ENCODE data around the gene TMEM14A.
A peak's percentile ranks its signal among the peaks of the same experiment; 100 is the strongest.
"Not testable (repeated sequence)": the region's sequence is repeated elsewhere in the genome, so short reads cannot be mapped to it uniquely, and the experiment has no call there.

The TMEM14A gene

GRCh38 chr6:52661551-52661950, 9.4 kb upstream of the TMEM14A start:
- no peak for DNase-seq

GRCh38 chr6:52662031-52662430, 8.9 kb upstream of the TMEM14A start:
- DNase-seq, result no peak

GRCh38 chr6:52663120-52663935, 7.6 kb upstream of the TMEM14A start:
- peak; percentile 92 for DNase-seq

GRCh38 chr6:52663936-52664185, 7.1 kb upstream of the TMEM14A start:
- no peak for DNase-seq

- DNase-seq, result peak; percentile 97
These were observed 6.5 kb upstream of the TMEM14A start for GRCh38 chr6:52664186-52664990.

DNA sequence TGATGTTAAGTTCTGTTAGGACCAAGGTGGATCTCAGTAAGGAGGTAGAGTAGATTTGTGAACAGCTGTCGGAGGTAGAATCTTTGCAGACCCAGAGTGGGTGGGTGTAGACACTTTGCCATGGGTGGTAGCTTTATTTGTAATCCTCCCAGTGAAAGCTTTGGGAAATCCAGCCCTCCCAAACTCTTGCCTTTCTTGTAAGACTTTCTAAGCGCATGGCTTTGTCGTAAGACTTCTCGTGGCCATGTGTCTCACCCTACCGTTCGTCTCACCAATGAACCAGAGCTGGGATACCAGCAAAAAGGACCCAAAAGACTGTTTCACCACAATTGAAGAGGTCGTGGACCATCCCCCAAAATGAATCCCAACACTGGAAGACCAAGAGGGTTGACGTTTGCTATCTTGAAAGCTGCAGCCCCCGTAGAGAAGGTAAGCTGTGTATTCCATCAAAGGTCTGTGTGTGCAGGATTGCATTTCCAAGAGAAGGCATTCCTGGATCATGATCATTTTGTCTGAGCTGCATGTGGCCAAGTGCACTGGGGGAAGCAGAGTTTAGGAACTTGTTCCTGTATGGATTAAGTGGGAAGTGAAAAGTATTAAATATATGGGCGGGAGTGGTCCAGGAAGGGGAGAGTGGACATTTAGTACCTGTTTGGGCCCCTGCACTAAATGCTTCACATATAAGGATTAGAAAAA, 5.8 kb upstream of the TMEM14A start:
- no peak for DNase-seq

DNA sequence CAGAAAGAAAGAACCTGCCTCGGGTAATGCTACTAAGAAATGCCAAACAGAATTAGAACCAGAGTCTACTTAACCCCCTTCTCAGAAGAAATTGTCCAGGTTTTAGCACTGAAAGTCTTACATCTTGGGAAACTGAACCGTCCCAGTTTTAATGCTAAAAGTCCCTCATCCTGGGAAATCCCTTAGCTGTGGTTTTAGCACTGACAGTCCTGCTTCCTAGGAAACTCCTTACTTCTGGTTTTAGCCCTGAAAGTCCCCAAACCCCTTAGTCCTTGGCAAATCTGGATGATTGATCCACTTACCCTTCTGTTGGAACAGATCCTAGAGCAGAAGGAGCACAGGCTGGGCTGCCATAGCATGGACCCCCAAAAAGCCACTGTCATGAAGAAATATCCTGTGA, 4.8 kb upstream of the TMEM14A start:
- DNase-seq, result no peak

- DNase-seq, result no peak
These were observed 4.4 kb upstream of the TMEM14A start for GRCh38 chr6:52666523-52666922.

GRCh38 chr6:52667572-52667971, 3.3 kb upstream of the TMEM14A start:
- no peak for DNase-seq

DNA sequence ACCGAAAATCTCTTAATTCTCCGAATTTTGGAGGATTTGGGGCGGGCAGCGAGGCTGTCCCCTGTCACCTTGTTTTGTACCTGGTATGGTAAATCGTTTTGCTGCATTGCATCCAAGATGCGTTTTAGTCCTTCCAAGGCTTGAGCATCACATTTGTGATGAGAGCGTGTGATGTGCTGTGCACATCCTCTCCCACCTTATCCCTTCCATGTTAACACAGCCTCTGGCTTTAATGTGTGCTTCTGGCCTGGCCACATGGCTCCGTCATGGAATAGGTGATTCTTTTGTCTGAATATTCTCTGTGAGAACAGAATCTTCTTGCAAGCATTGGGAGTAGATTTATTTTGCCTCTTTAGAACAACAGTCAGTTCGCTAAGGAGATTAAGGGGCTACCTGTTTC, 763 bp downstream of the TMEM14A start:
- no peak for DNase-seq

DNA sequence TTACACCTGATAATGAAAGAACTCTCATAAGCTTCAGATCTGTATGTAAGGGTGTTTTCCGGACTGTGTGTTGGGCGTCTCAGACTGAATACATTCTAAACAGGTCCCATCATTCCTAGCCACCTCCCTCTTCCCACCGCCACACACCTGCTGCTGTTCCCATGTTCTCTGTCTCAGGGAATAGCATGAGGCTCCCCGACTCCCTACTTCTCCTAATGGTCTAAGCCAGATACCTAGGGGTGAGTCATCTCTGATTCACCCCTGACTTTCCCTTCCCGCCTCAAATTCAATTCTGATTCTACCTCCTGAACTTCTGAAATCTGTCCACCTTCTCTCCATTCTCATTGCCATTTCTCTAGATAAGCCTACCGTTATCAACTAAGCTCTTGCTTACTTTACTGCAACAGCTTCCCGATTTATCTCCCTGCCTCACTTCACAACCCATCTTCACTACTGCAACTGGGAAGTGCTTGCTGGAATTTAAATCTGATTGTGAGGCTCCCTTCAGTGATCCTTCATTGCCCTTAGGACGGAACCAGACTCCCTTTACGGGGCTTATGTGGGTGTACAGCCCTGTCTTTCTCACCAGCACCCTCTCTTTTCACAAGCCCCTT, 1.6 kb downstream of the TMEM14A start:
- DNase-seq, result no peak

GRCh38 chr6:52674666-52675065, 3.8 kb downstream of the TMEM14A start:
- DNase-seq, result no peak

GRCh38 chr6:52675372-52675771, 4.5 kb downstream of the TMEM14A start:
- peak; percentile 41 for DNase-seq

DNA sequence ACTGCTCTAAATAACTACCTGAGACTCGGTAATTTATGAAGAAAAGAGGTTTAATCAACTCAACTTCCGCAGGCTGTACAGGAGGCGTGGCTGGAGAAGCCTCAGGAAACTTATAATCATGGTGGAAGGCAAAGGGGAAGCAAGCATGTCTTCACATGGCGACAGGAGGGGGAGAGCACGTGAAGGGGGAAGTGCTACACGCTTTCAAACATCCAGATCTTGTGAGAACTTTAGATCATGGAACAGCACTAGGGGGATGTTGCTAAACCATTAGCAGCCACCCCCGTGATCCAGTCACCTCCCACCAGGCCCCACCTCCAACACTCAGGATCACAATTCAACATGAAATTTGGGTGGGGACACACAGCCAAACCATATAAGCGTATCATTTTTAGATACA, 5.7 kb downstream of the TMEM14A start:
- not testable (repeated sequence) for DNase-seq

DNA sequence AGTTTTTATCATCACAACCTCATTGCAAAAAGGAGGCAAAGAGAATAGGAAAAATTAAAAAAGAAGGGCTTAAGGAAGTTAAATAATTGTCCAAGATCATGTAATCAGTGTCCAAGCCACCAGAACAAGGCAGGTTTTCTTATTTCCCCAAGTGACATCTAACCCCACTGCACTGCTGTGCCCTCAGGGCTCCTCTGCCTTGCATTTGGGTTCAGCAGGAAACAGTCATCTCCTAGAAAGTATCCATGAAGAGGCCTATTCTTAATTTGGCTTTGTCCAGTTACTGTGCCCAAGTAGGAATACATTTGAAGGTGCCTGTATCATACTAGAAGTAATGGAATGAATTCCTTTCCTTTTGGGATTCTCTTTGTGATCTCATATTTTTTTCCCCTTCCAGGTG, 10.5 kb downstream of the TMEM14A start:
- no peak for DNase-seq

- DNase-seq, result peak; percentile 16
These were observed 16.2 kb downstream of the TMEM14A start for GRCh38 chr6:52686878-52687699.

DNA sequence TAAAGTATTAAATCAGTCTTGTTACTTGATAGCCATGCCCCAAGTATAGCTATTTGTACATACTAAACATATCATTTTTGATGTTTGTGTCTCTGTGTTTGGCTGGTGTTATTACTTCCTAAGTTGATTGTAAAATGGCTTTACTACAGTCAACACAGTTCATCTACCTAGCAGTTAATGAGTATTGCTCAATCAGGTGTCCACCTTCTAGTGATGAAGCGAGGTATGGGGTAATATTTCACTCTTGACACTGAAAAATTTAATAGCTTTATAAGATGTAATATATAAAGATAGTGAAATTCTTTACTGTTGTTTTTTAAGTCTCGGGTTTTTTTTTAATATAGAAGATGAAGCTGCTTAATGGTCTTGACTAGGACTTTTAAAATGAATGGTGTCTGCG, 18.9 kb downstream of the TMEM14A start:
- no peak for DNase-seq

- DNase-seq, result no peak
These were observed 20.8 kb downstream of the TMEM14A start for GRCh38 chr6:52691718-52692117.

DNA sequence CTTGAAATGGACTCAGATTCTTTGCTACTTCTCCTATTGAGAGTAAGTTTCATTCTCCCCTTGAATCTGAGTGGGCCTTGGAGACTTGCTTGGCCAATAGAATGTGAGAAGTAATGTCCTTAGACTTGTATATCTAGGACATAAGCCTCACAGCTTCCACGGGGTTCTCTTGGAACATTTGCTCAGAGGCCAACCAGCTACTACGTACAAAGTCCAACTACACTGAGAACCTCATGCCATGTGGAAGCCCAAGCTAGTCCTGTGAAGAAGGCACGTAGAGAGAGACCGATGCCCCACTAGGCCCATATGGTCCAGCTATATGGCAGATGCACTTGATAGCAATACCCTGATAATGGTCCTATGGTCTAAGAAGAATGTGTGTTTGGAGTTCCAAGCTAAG, 22.9 kb downstream of the TMEM14A start:
- no peak for DNase-seq

DNA sequence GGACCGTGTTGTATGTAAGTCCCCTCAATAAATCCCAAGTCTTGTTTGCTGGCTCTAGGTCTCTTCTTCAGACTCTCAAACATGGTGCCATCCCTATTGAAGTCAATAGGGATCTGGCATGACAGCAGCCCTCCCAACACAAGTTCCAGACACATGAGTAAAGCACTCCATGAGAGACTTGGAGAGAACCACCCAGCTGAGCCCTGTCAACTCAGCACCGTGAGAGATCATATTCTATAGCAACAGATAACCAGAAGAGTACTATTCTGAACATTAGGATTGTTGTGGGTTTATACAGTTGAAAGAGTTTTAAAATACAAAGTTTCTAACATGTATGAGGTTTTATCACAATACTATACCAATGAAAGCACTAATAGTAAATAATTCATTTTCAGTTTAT, 23.5 kb downstream of the TMEM14A start:
- no peak for DNase-seq

- DNase-seq, result no peak
These were observed 25.5 kb downstream of the TMEM14A start for GRCh38 chr6:52696418-52696817.

GRCh38 chr6:52697903-52698302, 27.0 kb downstream of the TMEM14A start:
- no peak for DNase-seq

GRCh38 chr6:52704060-52704459, 33.1 kb downstream of the TMEM14A start:
- no peak for DNase-seq

Measured in hematopoietic multipotent progenitor cell treated with erythropoietin and hydrocortisone succinate and interleukin-3 and kit ligand, for 6 days (in vitro differentiated cells).